KMS-11 (cell line): ENCODE measurements around the gene ITGBL1.

Experiments
- H2AFZ ChIP-seq: fragments of 200-600 bp; sonication (generic); 2 replicates; pipeline ENCODE4 v1.6.1; 2016; ENCODE audit warnings: antibody characterized with exemption, mixed run types, low read depth
- H3K27ac ChIP-seq: fragments of 200-600 bp; sonication (generic); 2 replicates; pipeline ENCODE4 v1.6.1; 2016; ENCODE audit warnings: mild to moderate bottlenecking, mixed run types
- H3K27me3 ChIP-seq: fragments of 200-600 bp; sonication (generic); 2 replicates; pipeline ENCODE4 v1.6.1; 2017; ENCODE audit warnings: mild to moderate bottlenecking, low read depth, mixed run types, moderate library complexity; ENCODE audit not compliant: insufficient read depth
- H3K36me3 ChIP-seq: fragments of 200-600 bp; sonication (generic); 2 replicates; pipeline ENCODE4 v1.6.1; 2017; ENCODE audit warnings: mild to moderate bottlenecking, mixed run types; ENCODE audit not compliant: insufficient read depth
- H3K4me1 ChIP-seq: fragments of 200-600 bp; sonication (generic); 2 replicates; pipeline ENCODE4 v1.6.1; 2016; ENCODE audit warnings: mild to moderate bottlenecking, low read depth, mixed run types; ENCODE audit not compliant: poor library complexity, severe bottlenecking
- H3K4me2 ChIP-seq: fragments of 200-600 bp; sonication (generic); 2 replicates; pipeline ENCODE4 v1.7.0; 2016; ENCODE audit warnings: mild to moderate bottlenecking, mixed run types
- H3K4me3 ChIP-seq: fragments of 200-600 bp; sonication (generic); IDR thresholded peaks from 2 replicates; pipeline ENCODE4 v1.6.1; 2017; ENCODE audit warnings: low read depth, low read length, mixed read lengths; ENCODE audit not compliant: insufficient read depth
- H3K79me2 ChIP-seq: fragments of 200-600 bp; sonication (generic); 2 replicates; pipeline ENCODE4 v1.6.1; 2016; ENCODE audit warnings: low read depth, mixed run types; ENCODE audit not compliant: insufficient read depth
- H3K9ac ChIP-seq: fragments of 200-600 bp; sonication (generic); 2 replicates; pipeline ENCODE4 v1.6.1; 2016; ENCODE audit warnings: mild to moderate bottlenecking, mixed run types
- H4K20me1 ChIP-seq: fragments of 200-600 bp; sonication (generic); 2 replicates; pipeline ENCODE4 v1.6.1; 2016; ENCODE audit warnings: mild to moderate bottlenecking, mixed run types; ENCODE audit not compliant: insufficient read depth
- TF ChIP-seq, protein P1 (sequence below): fragments of 200-600 bp; sonication (generic); conservative IDR thresholded peaks from 2 replicates; pipeline ENCODE4 v1.6.1; 2017; ENCODE audit warnings: low read depth, mild to moderate bottlenecking, antibody characterized with exemption, low read length, moderate library complexity, mixed read lengths

The ITGBL1 gene

GRCh38 chr13:101627556-101627943, 175.1 kb downstream of the ITGBL1 start:
- H3K9ac ChIP-seq: no peak overlapping the region
- H3K27ac ChIP-seq: peak overlapping the region; percentile 4; the same call in 1 of the 2 replicates
- H4K20me1 ChIP-seq: no peaks in the 10 kb centered on the region
- H3K4me1 ChIP-seq: peaks cover 21% of the 10 kb centered on the region
- peaks cover 2% of the 10 kb centered on the region; the same call in 1 of the 2 replicates for H3K27me3 ChIP-seq
- no peak overlapping the region for H3K4me3 ChIP-seq
- H2AFZ ChIP-seq: no peak overlapping the region
- TF ChIP-seq, protein P1, sequence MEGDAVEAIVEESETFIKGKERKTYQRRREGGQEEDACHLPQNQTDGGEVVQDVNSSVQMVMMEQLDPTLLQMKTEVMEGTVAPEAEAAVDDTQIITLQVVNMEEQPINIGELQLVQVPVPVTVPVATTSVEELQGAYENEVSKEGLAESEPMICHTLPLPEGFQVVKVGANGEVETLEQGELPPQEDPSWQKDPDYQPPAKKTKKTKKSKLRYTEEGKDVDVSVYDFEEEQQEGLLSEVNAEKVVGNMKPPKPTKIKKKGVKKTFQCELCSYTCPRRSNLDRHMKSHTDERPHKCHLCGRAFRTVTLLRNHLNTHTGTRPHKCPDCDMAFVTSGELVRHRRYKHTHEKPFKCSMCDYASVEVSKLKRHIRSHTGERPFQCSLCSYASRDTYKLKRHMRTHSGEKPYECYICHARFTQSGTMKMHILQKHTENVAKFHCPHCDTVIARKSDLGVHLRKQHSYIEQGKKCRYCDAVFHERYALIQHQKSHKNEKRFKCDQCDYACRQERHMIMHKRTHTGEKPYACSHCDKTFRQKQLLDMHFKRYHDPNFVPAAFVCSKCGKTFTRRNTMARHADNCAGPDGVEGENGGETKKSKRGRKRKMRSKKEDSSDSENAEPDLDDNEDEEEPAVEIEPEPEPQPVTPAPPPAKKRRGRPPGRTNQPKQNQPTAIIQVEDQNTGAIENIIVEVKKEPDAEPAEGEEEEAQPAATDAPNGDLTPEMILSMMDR: no peak
- no peaks in the 10 kb centered on the region for H3K36me3 ChIP-seq
- peak overlapping the region; percentile 76 for H3K4me2 ChIP-seq
- H3K79me2 ChIP-seq: no peaks in the 10 kb centered on the region

DNA sequence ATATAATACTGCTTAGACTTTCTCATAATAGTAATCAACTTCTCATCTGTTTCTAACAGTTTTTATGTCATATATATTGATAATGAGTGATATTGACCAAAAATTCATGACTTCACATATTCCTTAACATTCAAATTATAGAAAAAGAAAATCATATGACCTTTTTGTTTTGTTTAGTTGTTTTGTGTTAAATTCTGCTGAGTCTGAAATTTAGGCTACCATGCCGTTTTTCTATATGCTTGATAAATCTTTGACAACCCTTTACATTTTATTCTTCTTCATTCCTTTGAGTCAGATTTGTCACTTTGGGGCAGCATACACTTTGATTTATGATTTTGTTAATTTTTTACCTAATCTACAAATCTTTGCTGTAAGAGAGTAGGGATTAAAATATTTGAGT, 176.4 kb downstream of the ITGBL1 start:
- TF ChIP-seq, protein P1: no peak
- H3K27me3 ChIP-seq: peaks cover 2% of the 10 kb centered on the region; the same call in 1 of the 2 replicates

GRCh38 chr13:101631395-101631794, 178.9 kb downstream of the ITGBL1 start:
- H3K4me1 ChIP-seq: peaks cover 18% of the 10 kb centered on the region
- TF ChIP-seq, protein P1: no peak
- H3K27me3 ChIP-seq: no peaks in the 10 kb centered on the region
- no peaks in the 10 kb centered on the region for H3K79me2 ChIP-seq
- H3K4me3 ChIP-seq: no peak overlapping the region
- H3K36me3 ChIP-seq: no peaks in the 10 kb centered on the region
- no peak overlapping the region for H3K27ac ChIP-seq
- H3K9ac ChIP-seq: no peak overlapping the region
- no peak overlapping the region for H3K4me2 ChIP-seq
- no peaks in the 10 kb centered on the region for H4K20me1 ChIP-seq
- no peak overlapping the region for H2AFZ ChIP-seq

More for the DNA sequence above, 176.4 kb downstream of the ITGBL1 start:
- H3K9ac ChIP-seq: no peak overlapping the region
- H3K4me1 ChIP-seq: peaks cover 21% of the 10 kb centered on the region
- H3K4me3 ChIP-seq: no peak overlapping the region
- H3K79me2 ChIP-seq: no peaks in the 10 kb centered on the region
- H3K4me2 ChIP-seq: no peak overlapping the region
- H4K20me1 ChIP-seq: no peaks in the 10 kb centered on the region
- H3K36me3 ChIP-seq: no peaks in the 10 kb centered on the region
- H3K27ac ChIP-seq: no peak overlapping the region
- no peak overlapping the region for H2AFZ ChIP-seq

DNA sequence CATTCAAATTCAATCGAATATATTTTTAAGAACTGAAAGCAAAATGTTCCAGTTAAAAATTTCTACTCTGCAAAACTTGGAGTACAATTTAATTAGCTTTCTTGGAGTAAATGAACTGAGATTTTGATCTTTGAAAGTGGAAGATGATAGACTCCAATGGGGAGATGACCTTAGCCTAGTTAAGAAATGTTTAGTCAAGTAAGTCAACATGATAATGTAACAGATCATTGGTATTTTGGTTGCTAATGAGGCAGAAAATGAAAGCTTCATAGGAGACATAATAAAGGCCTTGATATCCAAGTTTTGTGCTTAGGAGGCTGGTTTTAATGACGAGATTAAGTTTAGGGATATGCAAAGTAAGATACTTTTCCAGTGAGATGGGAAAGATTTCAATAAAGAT, 181.7 kb downstream of the ITGBL1 start:
- no peak overlapping the region for H3K27ac ChIP-seq
- no peak overlapping the region for H3K9ac ChIP-seq
- no peaks in the 10 kb centered on the region for H3K27me3 ChIP-seq
- no peaks in the 10 kb centered on the region for H3K4me1 ChIP-seq
- no peaks in the 10 kb centered on the region for H3K36me3 ChIP-seq
- no peak overlapping the region for H3K4me3 ChIP-seq
- H3K4me2 ChIP-seq: no peak overlapping the region
- H2AFZ ChIP-seq: no peak overlapping the region
- TF ChIP-seq, protein P1: no peak
- no peaks in the 10 kb centered on the region for H4K20me1 ChIP-seq
- H3K79me2 ChIP-seq: no peaks in the 10 kb centered on the region

DNA sequence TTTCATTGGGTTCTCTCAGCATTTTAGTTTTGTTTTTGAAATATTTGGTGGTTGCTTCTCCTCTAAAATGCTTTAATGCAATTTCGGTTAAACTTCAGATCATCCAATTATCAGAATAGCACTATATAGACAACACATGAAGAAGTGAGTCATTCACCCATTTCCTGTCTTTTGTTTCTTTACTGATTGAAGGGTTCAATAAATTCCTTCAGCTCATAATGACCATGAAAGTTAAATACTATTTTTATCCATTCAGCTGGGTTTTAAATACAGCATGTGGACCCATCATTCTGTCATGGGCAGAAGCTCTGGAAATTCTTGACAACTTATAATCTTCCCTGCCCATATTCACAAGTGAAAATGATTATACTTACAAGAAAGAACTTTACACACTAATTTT, 187.2 kb downstream of the ITGBL1 start:
- H3K4me3 ChIP-seq: no peak overlapping the region
- H4K20me1 ChIP-seq: no peaks in the 10 kb centered on the region
- no peaks in the 10 kb centered on the region for H3K4me1 ChIP-seq
- no peak overlapping the region for H3K4me2 ChIP-seq
- H3K27me3 ChIP-seq: no peaks in the 10 kb centered on the region
- H3K27ac ChIP-seq: no peak overlapping the region
- no peaks in the 10 kb centered on the region for H3K36me3 ChIP-seq
- H3K79me2 ChIP-seq: no peaks in the 10 kb centered on the region
- TF ChIP-seq, protein P1: no peak
- H3K9ac ChIP-seq: no peak overlapping the region
- no peak overlapping the region for H2AFZ ChIP-seq
